GM13976 (cell line): ENCODE measurements around the gene MCCC2.

ENCODE experiments used
- DNase-seq: peaks from one replicate; pipeline ENCODE4 v3.0.0; 2012; ENCODE audit warnings: low spot score
- in situ Hi-C: fragments of 300-500 bp; cut with MboI; formaldehyde crosslinking; loops from one replicate; pipeline ENCODE4 v1.12.0; 2022; ENCODE audit warnings: low sequenced_read_pairs, mixed read lengths, inconsistent platforms; ENCODE audit not compliant: unreplicated experiment
- TF ChIP-seq, protein P1 (sequence below): IDR thresholded peaks from 2 replicates; pipeline ENCODE4 v1.5.1; 2012; ENCODE audit warnings: borderline replicate concordance, mild to moderate bottlenecking; ENCODE audit not compliant: insufficient read depth; ENCODE audit errors: extremely low read depth, missing control alignments, control extremely low read depth

MCCC2 gene

DNA sequence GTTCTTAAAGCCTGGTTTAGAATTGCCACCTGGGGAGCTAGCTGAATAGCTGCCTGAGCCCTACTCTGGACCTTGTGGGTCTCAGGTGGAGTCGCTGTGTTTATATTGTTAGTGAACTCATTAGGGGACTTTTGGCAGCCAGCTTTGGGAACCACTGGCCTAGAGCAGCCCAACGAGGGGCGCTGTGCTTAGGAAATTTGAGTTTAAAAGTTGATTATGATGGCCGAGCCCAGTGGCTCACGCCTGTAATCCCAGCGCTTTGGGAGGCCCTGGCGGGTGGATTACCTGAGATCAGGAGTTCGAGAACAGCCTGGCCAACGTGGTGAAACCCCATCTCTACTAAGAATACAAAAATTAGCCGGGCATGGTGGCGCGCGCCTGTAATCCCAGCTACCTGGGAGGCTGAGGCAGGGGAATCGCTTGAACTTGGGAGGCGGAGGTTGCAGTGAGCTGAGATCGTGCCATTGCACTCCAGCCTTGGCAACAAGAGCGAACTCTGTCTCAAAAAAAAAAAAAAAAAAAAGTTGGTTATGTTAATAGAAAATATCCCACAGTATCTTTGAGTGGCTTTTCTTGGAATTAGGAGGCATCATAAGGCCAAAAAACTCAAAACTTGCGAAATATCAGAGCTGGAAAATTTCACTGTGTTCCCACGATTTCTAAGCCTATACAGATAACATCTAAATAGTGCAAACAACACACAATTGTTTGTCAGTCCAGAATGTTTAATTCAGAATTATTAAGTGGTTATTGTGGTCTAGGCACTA, 809 bp downstream of the MCCC2 start:
- in situ Hi-C loops = no loop called here
- peak; percentile 52 for DNase-seq
- TF ChIP-seq, protein P1, sequence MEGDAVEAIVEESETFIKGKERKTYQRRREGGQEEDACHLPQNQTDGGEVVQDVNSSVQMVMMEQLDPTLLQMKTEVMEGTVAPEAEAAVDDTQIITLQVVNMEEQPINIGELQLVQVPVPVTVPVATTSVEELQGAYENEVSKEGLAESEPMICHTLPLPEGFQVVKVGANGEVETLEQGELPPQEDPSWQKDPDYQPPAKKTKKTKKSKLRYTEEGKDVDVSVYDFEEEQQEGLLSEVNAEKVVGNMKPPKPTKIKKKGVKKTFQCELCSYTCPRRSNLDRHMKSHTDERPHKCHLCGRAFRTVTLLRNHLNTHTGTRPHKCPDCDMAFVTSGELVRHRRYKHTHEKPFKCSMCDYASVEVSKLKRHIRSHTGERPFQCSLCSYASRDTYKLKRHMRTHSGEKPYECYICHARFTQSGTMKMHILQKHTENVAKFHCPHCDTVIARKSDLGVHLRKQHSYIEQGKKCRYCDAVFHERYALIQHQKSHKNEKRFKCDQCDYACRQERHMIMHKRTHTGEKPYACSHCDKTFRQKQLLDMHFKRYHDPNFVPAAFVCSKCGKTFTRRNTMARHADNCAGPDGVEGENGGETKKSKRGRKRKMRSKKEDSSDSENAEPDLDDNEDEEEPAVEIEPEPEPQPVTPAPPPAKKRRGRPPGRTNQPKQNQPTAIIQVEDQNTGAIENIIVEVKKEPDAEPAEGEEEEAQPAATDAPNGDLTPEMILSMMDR = no peak

DNA sequence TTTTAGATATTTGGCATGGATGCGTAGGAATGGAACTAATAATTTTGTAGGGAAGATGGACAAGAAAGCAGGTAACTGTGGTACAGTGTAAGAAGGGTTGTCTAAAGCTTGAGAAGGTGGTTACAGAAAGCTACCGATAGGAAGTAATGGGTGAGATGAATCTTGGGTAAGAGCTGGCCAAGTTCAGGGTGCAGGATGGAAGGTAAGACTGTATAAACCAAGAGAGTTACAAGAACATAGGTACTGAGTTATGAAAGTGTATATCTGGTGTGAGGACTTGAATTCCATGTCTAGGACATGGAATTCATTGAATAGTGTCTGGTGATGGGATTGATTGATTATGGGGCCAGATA, 1.4 kb downstream of the MCCC2 start:
- in situ Hi-C loops = no loop called here
- no peak for DNase-seq
- TF ChIP-seq, protein P1 = no peak

DNA sequence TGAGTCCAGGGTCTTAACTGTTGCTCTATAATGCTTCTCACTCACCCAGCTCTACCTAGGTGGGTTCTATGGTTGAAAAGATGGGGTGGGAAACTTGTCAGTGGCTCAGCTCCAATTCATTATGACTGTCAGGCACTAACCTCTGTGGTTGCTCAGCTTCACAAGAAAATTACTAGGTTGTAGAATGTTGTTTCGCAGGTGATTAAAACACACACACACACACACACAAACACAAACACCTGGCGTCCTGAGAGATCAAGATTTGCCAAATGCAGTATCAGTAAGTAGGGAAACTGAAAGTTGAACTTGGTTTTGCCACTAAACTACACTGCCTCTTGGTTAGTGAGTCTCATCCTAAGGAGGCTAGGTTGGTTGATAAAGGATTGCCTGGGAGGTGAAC, 2.8 kb downstream of the MCCC2 start:
- peak; percentile 47 for DNase-seq
- in situ Hi-C loops = no loop called here
- TF ChIP-seq, protein P1 = no peak

DNA sequence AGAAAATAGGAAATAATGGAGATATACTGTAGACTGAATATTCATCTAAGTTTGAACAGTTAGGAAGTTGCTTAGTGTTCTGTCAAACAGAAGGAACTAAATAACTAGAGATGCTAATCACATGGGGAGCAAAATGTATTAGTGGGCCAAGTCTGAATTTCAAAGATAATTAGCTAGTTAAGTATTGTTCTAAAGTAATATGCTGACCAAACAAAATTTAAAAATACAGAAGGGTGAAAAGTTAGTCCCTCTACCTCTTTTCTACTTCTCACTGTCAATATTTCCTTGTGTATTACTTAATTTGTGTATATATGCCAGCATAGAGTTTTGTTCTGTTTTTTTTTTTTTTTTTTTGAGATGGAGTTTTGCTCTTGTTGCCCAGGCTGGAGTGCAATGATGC, 4.0 kb downstream of the MCCC2 start:
- DNase-seq = no peak
- TF ChIP-seq, protein P1 = no peak
- in situ Hi-C loops = no loop called here

DNA sequence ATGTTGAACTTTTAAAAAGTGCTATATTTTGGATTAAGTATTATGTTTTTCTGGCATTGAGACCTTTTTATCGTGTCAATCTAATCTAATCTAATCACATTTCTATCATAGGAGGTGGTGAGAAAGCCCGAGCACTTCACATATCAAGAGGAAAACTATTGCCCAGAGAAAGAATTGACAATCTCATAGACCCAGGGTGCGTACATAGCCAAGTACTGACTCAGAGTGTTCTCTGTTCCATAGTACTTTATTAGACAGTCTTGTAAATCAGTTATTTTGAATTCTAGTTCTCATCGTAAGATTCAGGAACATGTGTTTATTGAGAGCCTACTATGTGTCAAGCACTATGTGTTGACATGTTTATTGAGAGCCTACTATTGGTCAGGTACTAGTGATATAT, 9.0 kb downstream of the MCCC2 start:
- TF ChIP-seq, protein P1 = no peak
- DNase-seq = no peak
- in situ Hi-C loops = no loop called here

DNA sequence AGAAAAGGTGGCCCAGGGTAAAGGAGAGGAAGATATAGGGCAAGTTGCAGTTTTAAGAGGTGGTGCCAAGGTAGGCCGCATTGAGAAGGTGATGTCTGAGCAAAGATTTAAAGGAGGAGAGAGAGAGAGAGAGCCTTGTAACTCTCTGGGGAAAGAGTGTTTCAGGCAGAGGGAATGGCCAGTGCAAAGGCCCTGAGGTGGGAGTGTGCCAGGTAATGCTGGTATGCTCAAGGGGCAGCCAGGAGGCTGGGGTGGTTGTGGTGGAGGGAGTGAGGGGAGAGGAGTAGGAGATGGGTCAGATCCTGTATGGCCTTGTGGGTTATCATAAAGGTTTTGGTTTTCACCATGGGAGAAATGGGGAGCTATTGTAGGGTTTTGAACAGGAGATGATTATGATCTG, 9.9 kb downstream of the MCCC2 start:
- TF ChIP-seq, protein P1 = no peak
- no peak for DNase-seq
- in situ Hi-C loops = no loop called here
